HEK293 (cell line): ENCODE results near the gene HDDC3.
"Not testable (repeated sequence)": the region's sequence is repeated elsewhere in the genome, so short reads cannot be mapped to it uniquely, and the experiment has no call there.

Experiments used
- ZBTB7A ChIP-seq: fragments of 450-650 bp; formaldehyde crosslinking; IDR thresholded peaks from 2 replicates; pipeline ENCODE4 v1.5.1; 2016; ENCODE audit warnings: low read depth, missing biosample characterization, missing genetic modification characterization
- ZNF121 ChIP-seq: fragments of 450-650 bp; formaldehyde crosslinking; IDR thresholded peaks from 2 replicates; pipeline ENCODE4 v1.5.1; 2016; ENCODE audit warnings: missing biosample characterization, missing genetic modification characterization
- ZNF398 ChIP-seq: fragments of 450-650 bp; formaldehyde crosslinking; IDR thresholded peaks from 2 replicates; pipeline ENCODE4 v1.5.1; 2017; ENCODE audit warnings: missing biosample characterization, missing genetic modification characterization

GRCh38 chr15:90928106-90928505 lies 4.2 kb downstream of the HDDC3 start:
- TF ChIP-seq ZNF398, ZNF121, ZBTB7A (tag by site-specific recombination): not testable (repeated sequence)
